ENCODE data around the gene RGPD8.

Gene RGPD8

GRCh38 chr2:112322919-112323318, 110.5 kb downstream of the RGPD8 start:
- DNase-seq: no peak

GRCh38 chr2:112321375-112322320, 111.8 kb downstream of the RGPD8 start:
- no peak for DNase-seq

All from CD4-positive, alpha-beta T cell treated with Interleukin-4 for 4 hours (primary cell).